Breast epithelium (tissue), 4 donors: ENCODE measurements around the gene RASGRP1. TPM values are rescaled to one million over a fixed set of nuclear protein-coding genes. Genes with fewer than 3 reads are reported as not detected.

Experiments used
- DNase-seq, 2 donors: peaks; one replicate each; pipeline ENCODE4 v3.0.0-alpha.2; 2019; ENCODE audit warnings: low spot score in 2 of 2
- H3K27ac ChIP-seq, 2 donors: fragments of 200-600 bp; sonication (generic) in 1 of 2; one replicate each; pipeline ENCODE4 v1.5.1; 2016 to 2019; ENCODE audit warnings: mild to moderate bottlenecking in 1 of 2
- H3K27me3 ChIP-seq, 2 donors: fragments of 200-600 bp; sonication (generic) in 1 of 2; one replicate each; pipeline versions ENCODE4 v1.5.1 to v1.6.0; 2017 to 2019; ENCODE audit warnings: control low read depth in 1 of 2, mild to moderate bottlenecking in 1 of 2
- H3K36me3 ChIP-seq: fragments of 200-600 bp; one replicate; pipeline ENCODE4 v1.5.1; 2019
- H3K4me1 ChIP-seq, 2 donors: fragments of 200-600 bp; sonication (generic); one replicate each; pipeline ENCODE4 v1.5.1; 2016 to 2019; ENCODE audit warnings: control low read depth in 1 of 2
- H3K4me3 ChIP-seq, 3 donors: fragments of 200-600 bp; sonication (generic); 1 replicate in 2 of 3; 2 replicates in 1 of 3; pipeline ENCODE4 v1.5.1; 2016 to 2019; ENCODE audit warnings: mild to moderate bottlenecking in 3 of 3, moderate library complexity in 2 of 3
- H3K9me3 ChIP-seq, 2 donors: fragments of 200-600 bp; sonication (generic) in 1 of 2; one replicate each; pipeline ENCODE4 v1.5.1; 2016 to 2019; ENCODE audit warnings: control low read depth in 1 of 2
- CTCF ChIP-seq, 3 donors: fragments of 450-650 bp; IDR thresholded peaks; one replicate each; pipeline ENCODE4 v1.5.1; 2016 to 2017; ENCODE audit warnings: antibody characterized with exemption in 3 of 3, mild to moderate bottlenecking in 3 of 3, moderate library complexity in 3 of 3
- POLR2A ChIP-seq: fragments of 450-650 bp; IDR thresholded peaks from one replicate; pipeline ENCODE4 v1.6.1; 2016; ENCODE audit warnings: antibody characterized with exemption, mild to moderate bottlenecking, moderate library complexity
- POLR2AphosphoS5 ChIP-seq, 3 donors: sonication (generic); formaldehyde crosslinking; IDR thresholded peaks; one replicate each; pipeline ENCODE4 v1.6.1; 2017; ENCODE audit warnings: antibody characterized with exemption in 3 of 3
- intact Hi-C: fragments of 100-400 bp; cut with DNase I; formaldehyde crosslinking; loops from one replicate; pipeline ENCODE4 v1.15.1; 2023; ENCODE audit warnings: low total_unique reads
- total RNA-seq, 3 donors: library from RNA; depleted of rRNA; stranded (reverse); fragments of >200 nt; gene quantifications; one replicate each; pipeline ENCODE4 v1.1.0, GENCODE V29; 2016

Gene RASGRP1
- total RNA-seq, 3 donors from 2014 or later: 0.96 to 4.8 (median 1.3) TPM

DNA sequence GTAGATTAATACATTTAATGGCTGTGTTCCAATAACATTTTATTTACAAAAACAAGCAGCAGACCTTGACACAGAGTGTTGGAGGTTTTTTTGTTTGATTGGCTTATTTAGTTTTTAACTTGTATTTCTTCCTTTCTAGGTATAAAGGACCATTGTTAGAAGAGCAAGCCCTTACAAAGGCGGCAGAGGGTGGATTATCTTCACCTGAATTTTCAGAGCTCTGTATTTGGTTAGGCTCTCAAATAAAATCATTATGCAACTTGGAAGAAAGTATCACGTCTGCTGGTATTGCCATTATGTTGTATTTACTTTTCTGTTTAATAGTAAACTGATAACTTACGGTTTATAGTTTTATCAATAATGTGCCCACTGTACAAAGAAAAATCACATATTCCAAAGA, 100.7 kb downstream of the RASGRP1 start:
- no peak for DNase-seq
- no peaks in the 10 kb centered on the region for H3K4me1 ChIP-seq
- no peaks in the 10 kb centered on the region for H3K27me3 ChIP-seq
- TF ChIP-seq CTCF (IDR thresholded peaks at IDR 0.05) (no peak), POLR2AphosphoS5 (IDR thresholded peaks at IDR 0.05) (no peak), POLR2A (no peak)
- no peaks in the 10 kb centered on the region for H3K9me3 ChIP-seq
- intact Hi-C loops: no loop called here
- no peak overlapping the region for H3K4me3 ChIP-seq
- H3K27ac ChIP-seq: no peak overlapping the region
- H3K36me3 ChIP-seq: no peaks in the 10 kb centered on the region

DNA sequence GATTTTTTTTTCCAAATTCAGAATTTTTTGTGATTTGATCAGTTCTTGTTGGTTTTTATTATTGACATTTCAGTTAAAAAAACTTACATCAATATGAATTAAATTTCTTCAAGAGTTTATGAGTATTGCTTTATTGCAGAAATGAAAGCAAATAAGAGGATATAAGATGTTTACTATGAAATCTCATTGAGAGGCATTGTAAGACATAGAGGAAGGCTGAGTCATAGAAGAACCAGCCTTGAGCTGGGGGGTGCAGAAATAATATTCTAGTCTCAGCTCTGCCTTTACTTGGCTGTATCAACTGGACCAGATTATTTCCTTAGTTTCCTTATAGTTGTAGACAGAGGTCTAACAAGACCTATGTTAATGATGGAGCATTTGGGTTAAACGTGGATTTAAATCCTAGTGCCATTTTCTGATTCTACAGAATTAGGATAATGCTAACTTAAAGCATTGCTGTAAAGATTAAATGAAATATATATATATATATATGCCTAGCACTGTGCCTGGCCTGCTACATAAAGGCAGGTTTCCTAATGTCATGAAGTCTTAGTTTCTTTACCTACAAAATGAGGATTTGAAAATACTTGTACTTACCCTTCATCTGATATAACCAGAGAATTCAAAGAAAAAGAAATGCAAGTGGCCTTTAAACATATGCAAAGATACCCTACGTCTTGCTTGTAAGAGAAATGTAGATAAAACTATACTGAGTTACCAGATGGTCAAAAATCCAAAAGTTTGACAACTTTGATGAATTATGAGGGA, 103.4 kb downstream of the RASGRP1 start:
- Histone ChIP-seq H3K27me3 (no peaks in the 10 kb centered on the region), H3K27ac (no peak overlapping the region), H3K4me1 (no peaks in the 10 kb centered on the region), H3K4me3 (no peak overlapping the region), H3K9me3 (no peaks in the 10 kb centered on the region), H3K36me3 (no peaks in the 10 kb centered on the region)
- DNase-seq: no peak
- TF ChIP-seq CTCF (IDR thresholded peaks at IDR 0.05) (no peak), POLR2A (no peak), POLR2AphosphoS5 (IDR thresholded peaks at IDR 0.05) (no peak)
- intact Hi-C loops: no loop called here

GRCh38 chr15:38460543-38460942, 104.1 kb downstream of the RASGRP1 start:
- no peak for TF ChIP-seq POLR2AphosphoS5 (IDR thresholded peaks at IDR 0.05)
- TF ChIP-seq CTCF (IDR thresholded peaks at IDR 0.05): no peak
- TF ChIP-seq POLR2A: no peak
- intact Hi-C loops: no loop called here
- H3K27me3 ChIP-seq: no peaks in the 10 kb centered on the region

GRCh38 chr15:38459480-38459879, 105.1 kb downstream of the RASGRP1 start:
- no peak for DNase-seq
- Histone ChIP-seq H3K4me3 (no peak overlapping the region), H3K27ac (no peak overlapping the region), H3K27me3 (no peaks in the 10 kb centered on the region), H3K9me3 (no peaks in the 10 kb centered on the region), H3K4me1 (peaks cover 0 to 6% of the 10 kb centered on the region in 2 donors), H3K36me3 (no peaks in the 10 kb centered on the region)
- intact Hi-C loops: no loop called here
- TF ChIP-seq POLR2AphosphoS5 (IDR thresholded peaks at IDR 0.05): no peak
- TF ChIP-seq POLR2A: no peak
- TF ChIP-seq CTCF (IDR thresholded peaks at IDR 0.05): no peak

More at GRCh38 chr15:38460543-38460942, 104.1 kb downstream of the RASGRP1 start:
- DNase-seq: no peak
- Histone ChIP-seq H3K27ac (no peak overlapping the region), H3K9me3 (no peaks in the 10 kb centered on the region), H3K36me3 (no peaks in the 10 kb centered on the region), H3K4me3 (no peak overlapping the region), H3K4me1 (no peaks in the 10 kb centered on the region)

- H3K9me3 ChIP-seq: no peaks in the 10 kb centered on the region
- no peaks in the 10 kb centered on the region for H3K36me3 ChIP-seq
- no peaks in the 10 kb centered on the region for H3K27me3 ChIP-seq
- DNase-seq: no peak
- no peak overlapping the region for H3K4me3 ChIP-seq
- no peak for TF ChIP-seq POLR2A
- no peak for TF ChIP-seq POLR2AphosphoS5 (IDR thresholded peaks at IDR 0.05)
- TF ChIP-seq CTCF (IDR thresholded peaks at IDR 0.05): no peak
- no peak overlapping the region for H3K27ac ChIP-seq
- intact Hi-C loops: no loop called here
- H3K4me1 ChIP-seq: peaks cover 0 to 6% of the 10 kb centered on the region in 2 donors
These were observed 106.0 kb downstream of the RASGRP1 start for GRCh38 chr15:38458646-38459045.
